Mucosa of rectum (tissue), 2 donors: ENCODE results near the gene MIER2.
"Not testable (repeated sequence)": the region's sequence is repeated elsewhere in the genome, so short reads cannot be mapped to it uniquely, and the experiment has no call there.

ENCODE experiments used
- H3K27ac ChIP-seq, 2 donors: one replicate each; pipeline ENCODE4 v1.7.0; 2013; ENCODE audit warnings: inconsistent platforms in 2 of 2, low read depth in 2 of 2, low read length in 2 of 2
- H3K27me3 ChIP-seq, 2 donors: one replicate each; pipeline ENCODE4 v1.7.0; 2013; ENCODE audit warnings: low read length in 2 of 2; ENCODE audit not compliant: control insufficient read depth in 2 of 2, insufficient read depth in 2 of 2
- H3K36me3 ChIP-seq, 2 donors: one replicate each; pipeline ENCODE4 v1.7.0; 2013; ENCODE audit warnings: low read length in 2 of 2; ENCODE audit not compliant: control insufficient read depth in 2 of 2, insufficient read depth in 2 of 2
- H3K4me1 ChIP-seq, 2 donors: one replicate each; pipeline ENCODE4 v1.7.0; 2013; ENCODE audit warnings: low read length in 2 of 2, mild to moderate bottlenecking in 1 of 2; ENCODE audit not compliant: control insufficient read depth in 2 of 2, insufficient read depth in 2 of 2
- H3K4me3 ChIP-seq, 2 donors: one replicate each; pipeline ENCODE4 v1.7.0; 2013; ENCODE audit warnings: low read length in 2 of 2
- H3K9ac ChIP-seq, 2 donors: one replicate each; pipeline ENCODE4 v1.7.0; 2013; ENCODE audit warnings: low read length in 2 of 2, low read depth in 1 of 2, mild to moderate bottlenecking in 1 of 2
- H3K9me3 ChIP-seq, 2 donors: one replicate each; pipeline ENCODE4 v1.7.0; 2013; ENCODE audit warnings: low read length in 2 of 2; ENCODE audit not compliant: control insufficient read depth in 2 of 2
- donor health status: healthy.
- donor health status: Normal muscosa, but diverticular disease.

The MIER2 gene

GRCh38 chr19:387777-388176 lies 43.2 kb upstream of the MIER2 start:
- no peaks in the 10 kb centered on the region for H3K36me3 ChIP-seq
- H3K27ac ChIP-seq, result no peak overlapping the region
- H3K4me3 ChIP-seq, result no peak overlapping the region
- no peaks in the 10 kb centered on the region for H3K4me1 ChIP-seq
- no peak overlapping the region for H3K9ac ChIP-seq
- peaks cover 13 to 29% of the 10 kb centered on the region in 2 donors for H3K27me3 ChIP-seq
- H3K9me3 ChIP-seq, result no peaks in the 10 kb centered on the region

GRCh38 chr19:386632-387301 lies 42.2 kb upstream of the MIER2 start:
- not testable (repeated sequence) for H3K4me1 ChIP-seq, H3K9ac ChIP-seq, H3K36me3 ChIP-seq, H3K4me3 ChIP-seq, H3K27ac ChIP-seq, H3K9me3 ChIP-seq
- H3K27me3 ChIP-seq, result peaks cover 13 to 30% of the 10 kb centered on the region in 2 donors

GRCh38 chr19:386189-386588 lies 41.6 kb upstream of the MIER2 start:
- not testable (repeated sequence) for H3K9me3 ChIP-seq, H3K9ac ChIP-seq, H3K36me3 ChIP-seq, H3K4me1 ChIP-seq, H3K27ac ChIP-seq, H3K4me3 ChIP-seq
- H3K27me3 ChIP-seq, result peaks cover 13 to 30% of the 10 kb centered on the region in 2 donors

- Histone ChIP-seq H3K36me3 (no peaks in the 10 kb centered on the region), H3K4me3 (no peak overlapping the region), H3K4me1 (no peaks in the 10 kb centered on the region), H3K27ac (no peak overlapping the region), H3K9ac (no peak overlapping the region), H3K27me3 (peaks cover 13 to 26% of the 10 kb centered on the region in 2 donors), H3K9me3 (no peaks in the 10 kb centered on the region)
Observed at GRCh38 chr19:384799-385169, 40.2 kb upstream of the MIER2 start.

GRCh38 chr19:383922-384798 lies 39.6 kb upstream of the MIER2 start:
- Histone ChIP-seq H3K27ac (no peak overlapping the region), H3K4me3 (no peak overlapping the region), H3K9me3 (no peaks in the 10 kb centered on the region), H3K36me3 (no peaks in the 10 kb centered on the region), H3K9ac (no peak overlapping the region), H3K27me3 (peaks cover 13 to 26% of the 10 kb centered on the region in 2 donors), H3K4me1 (no peaks in the 10 kb centered on the region)

GRCh38 chr19:383040-383439 lies 38.4 kb upstream of the MIER2 start:
- Histone ChIP-seq H3K36me3 (no peaks in the 10 kb centered on the region), H3K4me1 (no peaks in the 10 kb centered on the region), H3K9ac (no peak overlapping the region), H3K4me3 (no peak overlapping the region), H3K27ac (no peak overlapping the region), H3K27me3 (peaks cover 13 to 26% of the 10 kb centered on the region in 2 donors), H3K9me3 (no peaks in the 10 kb centered on the region)

GRCh38 chr19:382578-382977 lies 38.0 kb upstream of the MIER2 start:
- not testable (repeated sequence) for H3K9me3 ChIP-seq, H3K27ac ChIP-seq, H3K9ac ChIP-seq, H3K4me1 ChIP-seq, H3K36me3 ChIP-seq, H3K4me3 ChIP-seq
- H3K27me3 ChIP-seq, result peaks cover 13 to 26% of the 10 kb centered on the region in 2 donors

GRCh38 chr19:381901-382300 lies 37.3 kb upstream of the MIER2 start:
- not testable (repeated sequence) for H3K4me1 ChIP-seq

GRCh38 chr19:380618-381219 lies 36.1 kb upstream of the MIER2 start:
- not testable (repeated sequence) for H3K4me3 ChIP-seq, H3K36me3 ChIP-seq, H3K4me1 ChIP-seq, H3K9ac ChIP-seq, H3K27ac ChIP-seq, H3K9me3 ChIP-seq
- H3K27me3 ChIP-seq, result peaks cover 13 to 20% of the 10 kb centered on the region in 2 donors

More at GRCh38 chr19:381901-382300, 37.3 kb upstream of the MIER2 start:
- H3K27ac ChIP-seq, H3K4me3 ChIP-seq, H3K36me3 ChIP-seq, H3K9me3 ChIP-seq, H3K9ac ChIP-seq: not testable (repeated sequence)
- peaks cover 13 to 26% of the 10 kb centered on the region in 2 donors for H3K27me3 ChIP-seq

- no peaks in the 10 kb centered on the region for H3K9me3 ChIP-seq
- H3K4me1 ChIP-seq, result no peaks in the 10 kb centered on the region
- no peaks in the 10 kb centered on the region for H3K36me3 ChIP-seq
- H3K9ac ChIP-seq, result no peak overlapping the region
- H3K4me3 ChIP-seq, result no peak overlapping the region
- H3K27me3 ChIP-seq, result peaks cover 13 to 21% of the 10 kb centered on the region in 2 donors
- no peak overlapping the region for H3K27ac ChIP-seq
Observed at GRCh38 chr19:379796-380195, 35.2 kb upstream of the MIER2 start.
